Activated CD4-positive, alpha-beta T cell treated with anti-CD3 and anti-CD28 coated beads for 1 hour (primary cell): ENCODE results near the gene HEMGN.
A peak's percentile ranks its signal among the peaks of the same experiment; 100 is the strongest.

ENCODE experiments used
- DNase-seq: peaks from one replicate; pipeline ENCODE4 v3.0.0-alpha.2; 2020

HEMGN gene

GRCh38 chr9:97925497-97926334 is 12.3 kb downstream of the HEMGN start:
- no peak for DNase-seq

DNA sequence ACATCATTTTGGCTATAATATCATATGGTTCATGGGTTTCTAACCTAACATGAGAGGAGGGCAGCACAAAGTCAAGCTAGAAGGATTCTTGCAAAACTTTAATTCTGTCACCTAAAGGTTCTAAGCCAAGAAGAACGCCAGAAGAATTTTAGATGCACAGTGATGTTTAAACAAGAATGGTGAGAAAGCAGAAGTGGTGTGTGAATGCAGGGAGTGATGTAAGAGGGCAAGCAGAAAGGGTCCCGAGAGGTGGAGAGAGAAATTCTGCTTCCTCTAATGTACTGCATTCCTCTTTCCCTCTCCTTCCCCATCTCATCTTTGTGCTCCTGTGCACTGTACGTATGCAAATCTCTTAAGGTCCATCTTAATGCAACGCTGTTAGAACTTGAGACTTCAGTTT is 13.6 kb downstream of the HEMGN start:
- no peak for DNase-seq

DNA sequence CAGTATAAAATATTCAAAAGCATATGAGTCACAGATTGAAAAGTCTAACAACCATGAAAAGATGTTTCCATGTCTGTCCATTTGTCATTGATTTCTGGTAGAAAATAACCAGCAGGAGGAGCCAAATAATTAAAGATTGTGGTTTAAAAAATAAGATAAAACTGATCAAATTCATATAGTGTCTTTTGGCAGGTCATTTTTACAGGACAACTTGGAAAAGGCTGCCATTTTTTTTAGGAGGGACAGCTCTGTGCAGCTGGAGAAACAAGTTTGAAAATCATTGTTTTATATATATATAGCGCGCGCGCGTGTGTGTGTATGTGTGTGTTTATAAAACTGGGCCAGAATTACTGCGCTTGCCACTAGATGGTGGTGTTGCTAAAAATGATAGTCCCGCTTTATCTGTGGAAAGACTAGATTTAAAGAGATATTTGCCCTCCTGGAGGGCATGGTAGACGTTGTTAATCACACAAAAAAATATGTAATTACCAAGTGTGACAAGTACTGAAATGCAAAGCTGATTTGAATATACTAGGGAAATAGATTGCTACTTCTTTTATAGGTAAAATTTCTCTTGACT is 14.4 kb downstream of the HEMGN start:
- DNase-seq, result peak; percentile 56

- DNase-seq, result peak; percentile 98
Observed at GRCh38 chr9:97921959-97922724, 15.8 kb downstream of the HEMGN start, which contains the start of gene TRMO. TRMO (minus strand) TSS chr9:97922500; CDS start chr9:97922493, 7 bp downstream.

DNA sequence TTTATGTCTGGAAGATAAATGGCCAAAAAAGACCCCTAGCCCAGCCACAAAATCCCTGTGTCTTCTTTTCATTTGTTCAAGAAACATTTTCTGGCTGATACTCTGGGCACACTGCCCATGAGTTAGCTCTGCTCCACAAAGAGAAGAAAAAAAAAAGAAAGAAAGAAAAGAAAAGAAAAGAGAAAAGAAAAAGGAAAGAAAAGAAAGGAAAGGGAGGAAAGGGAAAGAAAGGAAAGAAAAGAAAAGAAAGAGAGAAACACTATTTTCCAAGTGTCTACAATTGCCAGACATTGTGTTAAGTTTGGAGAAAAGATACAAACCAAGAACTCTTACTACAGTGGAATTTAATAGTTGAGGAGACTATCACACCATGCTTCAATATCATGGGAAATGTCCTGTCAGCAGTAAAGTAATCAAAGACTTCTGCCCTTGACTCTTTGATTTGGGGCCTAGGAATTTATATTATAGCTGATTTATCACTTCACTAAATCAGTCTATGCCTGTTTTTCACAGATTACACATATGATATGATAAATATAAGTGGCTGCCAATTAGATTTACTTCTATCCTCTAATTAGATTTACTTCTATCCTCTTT is 18.7 kb downstream of the HEMGN start:
- no peak for DNase-seq

GRCh38 chr9:97918611-97919010 is 19.4 kb downstream of the HEMGN start:
- no peak for DNase-seq

DNA sequence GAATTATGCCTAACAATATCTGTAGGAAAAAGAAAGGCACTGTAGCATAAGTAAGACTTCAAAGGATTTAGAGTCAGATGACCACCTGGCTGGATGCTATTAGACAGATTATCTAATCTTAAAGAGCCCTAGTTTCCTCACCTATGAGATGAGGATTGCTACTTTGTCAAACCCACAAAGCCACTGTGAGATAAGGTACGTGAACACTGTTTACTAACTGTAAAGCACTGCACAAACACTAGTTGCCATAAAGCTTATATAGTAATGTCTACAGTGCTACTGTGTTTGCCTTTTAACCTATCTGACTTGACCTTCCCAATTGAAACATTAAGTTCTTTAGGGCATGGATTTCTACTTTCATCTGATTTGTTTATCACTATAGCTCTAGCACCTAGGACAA is 26.0 kb downstream of the HEMGN start:
- DNase-seq, result no peak

- DNase-seq, result no peak
Observed at GRCh38 chr9:97911528-97911927, 26.4 kb downstream of the HEMGN start.

- DNase-seq, result no peak
Observed at GRCh38 chr9:97910357-97910756, 27.6 kb downstream of the HEMGN start.

GRCh38 chr9:97908705-97909104 is 29.3 kb downstream of the HEMGN start:
- DNase-seq, result no peak

GRCh38 chr9:97907632-97908031 is 30.3 kb downstream of the HEMGN start:
- no peak for DNase-seq

DNA sequence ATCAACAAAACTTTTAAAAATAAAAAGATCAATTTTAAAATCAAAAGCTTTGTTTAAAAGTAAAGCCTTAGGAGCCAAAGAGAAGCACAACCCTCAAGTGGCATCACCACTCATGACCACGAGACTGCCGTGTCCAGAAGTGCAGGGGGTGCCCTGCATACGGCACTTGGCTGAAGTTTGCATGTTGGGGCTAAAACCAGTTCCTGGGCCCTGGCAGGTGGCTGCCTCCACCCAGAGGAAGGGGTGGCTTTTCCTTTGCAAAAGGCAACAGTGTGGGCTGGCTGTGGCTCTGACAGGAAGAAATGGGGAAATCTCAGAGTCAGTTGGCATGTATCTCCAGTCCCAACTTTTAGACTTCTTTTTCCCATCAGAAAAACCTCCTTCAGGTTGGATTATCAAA is 30.9 kb downstream of the HEMGN start:
- no peak for DNase-seq

- DNase-seq, result no peak
Observed at GRCh38 chr9:97906236-97906831, 31.6 kb downstream of the HEMGN start.

GRCh38 chr9:97905228-97905627 is 32.7 kb downstream of the HEMGN start:
- no peak for DNase-seq

GRCh38 chr9:97904725-97905124 is 33.2 kb downstream of the HEMGN start:
- peak; percentile 32 for DNase-seq

- no peak for DNase-seq
Observed at GRCh38 chr9:97903177-97903576, 34.8 kb downstream of the HEMGN start.

- no peak for DNase-seq
Observed at GRCh38 chr9:97900738-97901565, 37.0 kb downstream of the HEMGN start.

GRCh38 chr9:97900103-97900737 is 37.8 kb downstream of the HEMGN start:
- no peak for DNase-seq

GRCh38 chr9:97895695-97896332 is 42.2 kb downstream of the HEMGN start:
- DNase-seq, result no peak

- DNase-seq, result no peak
Observed at GRCh38 chr9:97895211-97895610, 42.8 kb downstream of the HEMGN start.

GRCh38 chr9:97892421-97892820 is 45.6 kb downstream of the HEMGN start:
- DNase-seq, result no peak
